ENCODE results near the gene PRR5.
A peak's percentile ranks its signal among the peaks of the same experiment; 100 is the strongest.

Gene PRR5

DNA sequence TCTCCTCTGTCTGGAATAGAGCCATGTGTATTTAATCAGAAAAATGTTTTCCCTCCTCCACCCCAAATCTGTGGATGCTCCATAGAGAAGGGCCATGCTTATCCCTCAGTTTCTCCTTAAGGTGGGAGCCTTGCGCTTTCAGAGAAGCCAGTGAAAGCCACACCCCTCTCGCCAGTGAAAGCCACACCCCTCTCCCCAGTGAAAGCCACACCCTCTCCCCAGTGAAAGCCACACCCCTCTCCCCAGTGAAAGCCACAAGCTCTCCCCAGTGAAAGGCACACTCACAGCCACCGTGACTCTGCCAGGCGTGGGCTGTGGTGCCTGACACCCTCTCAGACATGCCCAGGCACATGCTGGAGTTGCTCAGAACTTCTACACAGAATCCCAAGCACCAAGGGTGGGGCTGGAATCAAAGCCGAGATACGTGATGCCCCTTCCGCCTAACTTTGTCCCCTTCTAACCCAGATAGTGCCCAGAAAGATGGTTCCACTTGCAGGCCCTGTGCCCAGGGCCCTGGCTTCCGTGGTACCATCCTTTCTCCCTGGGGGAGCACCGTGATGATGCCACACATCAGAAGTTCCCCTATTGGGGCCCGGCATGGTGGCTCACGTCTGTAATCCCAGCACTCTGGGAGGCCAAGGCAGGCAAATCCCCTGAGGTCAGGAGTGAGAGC is 16.5 kb upstream of the PRR5 start:
- TF ChIP-seq, protein P1, sequence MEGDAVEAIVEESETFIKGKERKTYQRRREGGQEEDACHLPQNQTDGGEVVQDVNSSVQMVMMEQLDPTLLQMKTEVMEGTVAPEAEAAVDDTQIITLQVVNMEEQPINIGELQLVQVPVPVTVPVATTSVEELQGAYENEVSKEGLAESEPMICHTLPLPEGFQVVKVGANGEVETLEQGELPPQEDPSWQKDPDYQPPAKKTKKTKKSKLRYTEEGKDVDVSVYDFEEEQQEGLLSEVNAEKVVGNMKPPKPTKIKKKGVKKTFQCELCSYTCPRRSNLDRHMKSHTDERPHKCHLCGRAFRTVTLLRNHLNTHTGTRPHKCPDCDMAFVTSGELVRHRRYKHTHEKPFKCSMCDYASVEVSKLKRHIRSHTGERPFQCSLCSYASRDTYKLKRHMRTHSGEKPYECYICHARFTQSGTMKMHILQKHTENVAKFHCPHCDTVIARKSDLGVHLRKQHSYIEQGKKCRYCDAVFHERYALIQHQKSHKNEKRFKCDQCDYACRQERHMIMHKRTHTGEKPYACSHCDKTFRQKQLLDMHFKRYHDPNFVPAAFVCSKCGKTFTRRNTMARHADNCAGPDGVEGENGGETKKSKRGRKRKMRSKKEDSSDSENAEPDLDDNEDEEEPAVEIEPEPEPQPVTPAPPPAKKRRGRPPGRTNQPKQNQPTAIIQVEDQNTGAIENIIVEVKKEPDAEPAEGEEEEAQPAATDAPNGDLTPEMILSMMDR (IDR thresholded peaks at IDR 0.05; ENCODE audit: low read depth, low read length, missing control alignments): no peak
- peak; percentile 59 for DNase-seq (ENCODE audit: low read depth)
- H3K4me3 ChIP-seq (ENCODE audit: low read depth, low read length): no peak overlapping the region

DNA sequence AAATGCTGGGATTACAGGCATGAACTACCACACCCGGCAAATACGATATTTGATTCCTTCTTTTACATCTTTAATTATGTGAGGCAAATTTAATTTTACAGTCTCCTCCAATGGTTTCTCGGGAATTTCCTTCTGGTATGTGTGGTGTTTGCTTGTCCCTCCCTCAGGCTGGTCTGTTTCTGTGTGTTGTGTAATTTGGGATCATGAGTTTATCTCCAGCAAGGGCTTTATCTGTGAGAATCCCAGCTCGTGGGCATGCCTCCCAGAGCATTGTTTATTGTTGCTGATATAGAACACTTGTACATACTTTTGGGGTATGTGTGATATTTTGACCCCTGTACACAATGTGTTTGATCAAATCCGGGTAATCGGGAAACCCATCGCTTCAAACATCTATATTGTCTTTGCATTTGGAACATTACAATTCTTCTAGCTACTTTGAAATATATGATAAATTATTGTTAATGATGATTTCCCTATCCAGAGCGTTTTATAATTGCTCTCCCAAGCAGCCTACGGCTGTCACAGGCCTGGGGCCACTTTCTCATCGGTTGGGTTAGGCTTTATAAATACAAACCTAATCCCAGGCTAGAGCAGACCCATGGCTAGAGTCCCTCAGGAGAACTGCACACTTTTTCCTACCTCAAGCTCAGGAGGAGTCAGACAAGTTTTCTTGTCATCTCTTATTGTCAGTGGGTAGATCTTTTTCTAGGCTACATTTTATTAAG is 15.0 kb upstream of the PRR5 start:
- TF ChIP-seq, protein P1 (IDR thresholded peaks at IDR 0.05; ENCODE audit: low read depth, low read length, missing control alignments): no peak
- H3K4me3 ChIP-seq (ENCODE audit: low read depth, low read length): no peak overlapping the region
- DNase-seq (ENCODE audit: low read depth): no peak

DNA sequence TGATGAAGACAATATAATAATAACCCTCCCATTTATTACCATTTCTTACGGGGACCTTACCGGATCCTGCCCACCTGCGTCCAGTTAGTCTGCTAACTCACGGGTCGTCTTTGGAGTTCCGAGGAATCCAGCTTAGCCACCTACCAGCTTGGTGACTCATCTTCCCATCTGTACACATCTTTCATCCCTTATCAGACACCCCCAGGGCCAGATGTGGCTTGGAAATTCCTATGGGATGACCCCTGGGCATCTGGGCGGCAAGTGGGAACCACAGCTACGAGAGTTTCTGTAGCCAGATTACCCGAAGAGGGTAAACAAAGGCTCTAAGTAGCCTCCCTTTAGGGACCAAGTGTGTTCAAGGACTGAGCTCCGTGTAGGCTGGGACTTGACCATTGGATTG is 12.8 kb upstream of the PRR5 start:
- TF ChIP-seq, protein P1 (IDR thresholded peaks at IDR 0.05; ENCODE audit: low read depth, low read length, missing control alignments): no peak
- H3K4me3 ChIP-seq (ENCODE audit: low read depth, low read length): no peak overlapping the region
- DNase-seq (ENCODE audit: low read depth): no peak

DNA sequence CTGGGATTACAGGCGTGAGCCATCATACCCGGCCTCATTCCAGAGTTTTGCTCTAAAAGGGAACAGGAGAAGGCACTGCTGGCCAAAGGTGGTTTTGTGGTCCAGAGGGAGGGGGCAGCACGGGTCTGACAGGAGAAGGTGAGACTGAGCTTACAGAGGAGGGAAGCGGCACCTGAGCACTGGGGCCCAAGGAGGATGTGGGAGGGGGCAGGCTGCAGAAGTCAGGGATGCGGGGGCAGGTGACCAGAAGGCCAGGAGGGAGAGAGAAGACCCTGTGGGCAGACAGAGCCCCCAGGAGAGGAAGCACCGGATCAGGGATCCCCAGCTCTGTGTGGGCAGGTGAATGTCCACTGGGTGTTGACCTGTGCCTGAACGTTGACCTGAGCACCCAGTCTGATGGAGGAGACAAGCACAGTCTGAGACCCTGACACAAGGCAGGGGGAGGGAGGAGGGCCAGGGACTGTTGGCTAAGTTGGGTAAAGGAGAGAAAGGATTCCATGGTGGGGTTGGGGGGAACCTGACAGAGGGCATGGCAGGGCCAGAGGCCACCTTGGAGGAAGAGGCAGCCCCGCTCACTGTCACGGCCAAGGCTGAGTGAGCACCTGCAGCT is 12.0 kb upstream of the PRR5 start:
- TF ChIP-seq, protein P1 (IDR thresholded peaks at IDR 0.05; ENCODE audit: low read depth, low read length, missing control alignments): no peak
- H3K4me3 ChIP-seq (ENCODE audit: low read depth, low read length): no peak overlapping the region
- DNase-seq (ENCODE audit: low read depth): no peak

DNA sequence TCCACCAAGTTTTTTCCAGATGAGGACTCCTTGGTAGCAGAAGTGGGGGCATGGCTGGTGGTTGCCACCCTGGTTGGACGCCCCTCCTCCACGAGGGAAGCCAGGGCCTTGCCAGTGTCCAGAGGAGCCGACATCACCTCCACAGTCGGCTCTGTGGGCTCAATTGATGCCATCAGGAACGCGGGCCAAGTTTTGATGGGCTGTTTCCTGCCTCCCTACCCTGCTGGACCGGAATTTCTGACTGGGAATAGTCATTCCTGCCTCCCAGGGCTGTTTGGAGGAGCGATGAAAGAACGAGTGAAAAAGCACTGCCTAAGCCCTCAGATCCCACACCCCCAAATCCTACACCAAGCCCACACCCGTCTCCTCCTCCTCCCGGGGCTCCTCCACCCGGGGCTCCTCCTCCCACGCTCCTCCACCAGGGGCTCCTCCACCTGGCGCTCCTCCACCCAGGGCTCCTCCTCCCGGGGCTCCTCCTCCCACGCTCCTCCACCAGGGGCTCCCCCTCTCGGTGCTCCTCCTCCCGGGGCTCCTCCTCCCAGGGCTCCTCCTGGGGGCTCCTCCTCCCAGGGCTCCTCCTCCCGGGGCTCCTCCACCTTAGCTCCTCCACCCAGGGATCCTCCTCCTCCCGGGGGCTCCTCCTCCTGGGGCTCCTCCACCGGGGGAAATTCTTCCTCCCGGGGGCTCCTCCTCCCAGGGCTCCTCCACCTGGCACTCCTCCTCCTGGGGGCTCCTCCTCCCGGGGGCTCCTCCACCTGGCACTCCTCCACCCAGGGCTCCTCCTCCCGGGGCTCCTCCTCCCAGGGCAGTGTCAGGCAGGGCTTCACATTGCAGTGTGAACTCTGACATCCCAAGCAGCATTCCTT is 10.0 kb upstream of the PRR5 start:
- H3K4me3 ChIP-seq (ENCODE audit: low read depth, low read length): no peak overlapping the region
- no peak for DNase-seq (ENCODE audit: low read depth)
- TF ChIP-seq, protein P1 (IDR thresholded peaks at IDR 0.05; ENCODE audit: low read depth, low read length, missing control alignments): no peak

DNA sequence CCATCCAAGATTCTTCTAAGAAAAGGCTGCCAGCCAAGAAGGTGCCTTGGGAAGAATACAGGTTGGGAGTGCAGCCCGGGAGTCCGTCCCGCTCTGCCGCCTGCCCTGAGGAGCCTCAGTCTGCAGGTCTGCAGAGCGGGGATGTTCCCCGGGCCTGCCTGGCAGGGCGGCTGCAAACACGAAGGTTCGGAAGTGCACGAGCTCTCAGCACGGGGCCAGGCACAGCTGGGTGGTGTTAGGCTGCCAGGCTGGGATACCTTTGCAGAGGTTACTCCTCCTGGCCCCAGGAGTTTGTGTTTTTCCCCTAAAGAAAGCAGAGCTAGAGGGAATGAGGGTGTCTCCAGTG is 9.4 kb upstream of the PRR5 start:
- DNase-seq (ENCODE audit: low read depth): no peak
- no peak overlapping the region for H3K4me3 ChIP-seq (ENCODE audit: low read depth, low read length)
- TF ChIP-seq, protein P1 (IDR thresholded peaks at IDR 0.05; ENCODE audit: low read depth, low read length, missing control alignments): no peak
